ENCODE measurements around the gene TMC8.

Gene TMC8

GRCh38 chr17:78120971-78121800, 9.4 kb upstream of the TMC8 start:
- no peak overlapping the region for H3K4me3 ChIP-seq (ENCODE audit: low read depth, low read length)
- TF ChIP-seq CTCF (conservative IDR thresholded peaks at IDR 0.05; ENCODE audit: low read depth, low read length): no peak
- no peak for DNase-seq (ENCODE audit: low read depth)

GRCh38 chr17:78121801-78122215, 8.8 kb upstream of the TMC8 start:
- no peak for TF ChIP-seq CTCF (conservative IDR thresholded peaks at IDR 0.05; ENCODE audit: low read depth, low read length)
- no peak overlapping the region for H3K4me3 ChIP-seq (ENCODE audit: low read depth, low read length)
- DNase-seq (ENCODE audit: low read depth): no peak

GRCh38 chr17:78122216-78122930, 8.2 kb upstream of the TMC8 start:
- H3K4me3 ChIP-seq (ENCODE audit: low read depth, low read length): no peak overlapping the region
- DNase-seq (ENCODE audit: low read depth): no peak
- no peak for TF ChIP-seq CTCF (conservative IDR thresholded peaks at IDR 0.05; ENCODE audit: low read depth, low read length)

GRCh38 chr17:78122931-78123249, 7.7 kb upstream of the TMC8 start:
- H3K4me3 ChIP-seq (ENCODE audit: low read depth, low read length): no peak overlapping the region
- DNase-seq (ENCODE audit: low read depth): no peak
- no peak for TF ChIP-seq CTCF (conservative IDR thresholded peaks at IDR 0.05; ENCODE audit: low read depth, low read length)

- no peak for DNase-seq (ENCODE audit: low read depth)
- no peak overlapping the region for H3K4me3 ChIP-seq (ENCODE audit: low read depth, low read length)
- no peak for TF ChIP-seq CTCF (conservative IDR thresholded peaks at IDR 0.05; ENCODE audit: low read depth, low read length)
Observed at GRCh38 chr17:78123258-78123929, 7.2 kb upstream of the TMC8 start.

- no peak for TF ChIP-seq CTCF (conservative IDR thresholded peaks at IDR 0.05; ENCODE audit: low read depth, low read length)
- H3K4me3 ChIP-seq (ENCODE audit: low read depth, low read length): no peak overlapping the region
- DNase-seq (ENCODE audit: low read depth): no peak
Observed at GRCh38 chr17:78124081-78124835, 6.3 kb upstream of the TMC8 start.
